Mesendoderm (in vitro differentiated cells): ENCODE measurements around the gene YEATS4.
A peak's percentile ranks its signal among the peaks of the same experiment; 100 is the strongest.

ENCODE experiments used
- DNase-seq: peaks from one replicate; pipeline ENCODE4 v3.0.0; 2013
- H2AK5ac ChIP-seq: 2 replicates; pipeline ENCODE4 v1.6.1; 2013; ENCODE audit warnings: low read length, inconsistent platforms
- H2BK120ac ChIP-seq: 2 replicates; pipeline ENCODE4 v1.6.1; 2013; ENCODE audit warnings: low read depth, mild to moderate bottlenecking, low read length, moderate library complexity, mixed read lengths
- H2BK15ac ChIP-seq: replicated peaks from 2 replicates; pipeline ENCODE4 v1.6.1; 2013; ENCODE audit warnings: low read depth, mild to moderate bottlenecking, moderate library complexity
- H2BK5ac ChIP-seq: 2 replicates; pipeline ENCODE4 v1.6.1; 2013; ENCODE audit warnings: low read length, inconsistent platforms
- H3K18ac ChIP-seq: 2 replicates; pipeline ENCODE4 v1.6.1; 2013; ENCODE audit warnings: mild to moderate bottlenecking, low read length, mixed read lengths
- H3K23ac ChIP-seq: one replicate; pipeline ENCODE4 v1.6.1; 2013; ENCODE audit warnings: low read length
- H3K27ac ChIP-seq: 2 replicates; pipeline ENCODE4 v1.5.1; 2013; ENCODE audit warnings: low read depth, mild to moderate bottlenecking, inconsistent platforms, low read length, moderate library complexity
- H3K27me3 ChIP-seq: 2 replicates; pipeline ENCODE4 v1.6.1; 2013; ENCODE audit warnings: low read length, control low read depth, mild to moderate bottlenecking, inconsistent platforms; ENCODE audit not compliant: insufficient read depth, poor library complexity
- H3K36me3 ChIP-seq: 2 replicates; pipeline ENCODE4 v1.6.1; 2013; ENCODE audit warnings: low read length, inconsistent platforms; ENCODE audit not compliant: control insufficient read depth, insufficient read depth
- H3K4ac ChIP-seq: one replicate; pipeline ENCODE4 v1.6.1; 2013; ENCODE audit warnings: low read depth, mild to moderate bottlenecking, low read length, moderate library complexity
- H3K4me1 ChIP-seq: 2 replicates; pipeline ENCODE4 v1.6.1; 2013; ENCODE audit warnings: low read depth, low read length, inconsistent platforms; ENCODE audit not compliant: control insufficient read depth
- H3K4me2 ChIP-seq: 2 replicates; pipeline ENCODE4 v1.6.1; 2013; ENCODE audit warnings: low read length
- H3K4me3 ChIP-seq: 2 replicates; pipeline ENCODE4 v1.5.1; 2013; ENCODE audit warnings: mild to moderate bottlenecking, low read length
- H3K56ac ChIP-seq: one replicate; pipeline ENCODE4 v1.6.1; 2013; ENCODE audit warnings: low read length
- H3K79me1 ChIP-seq: 2 replicates; pipeline ENCODE4 v1.6.1; 2013; ENCODE audit warnings: low read length, inconsistent platforms
- H3K79me2 ChIP-seq: 2 replicates; pipeline ENCODE4 v1.6.1; 2013; ENCODE audit warnings: mild to moderate bottlenecking, low read length; ENCODE audit not compliant: control insufficient read depth, insufficient read depth
- H3K9ac ChIP-seq: 2 replicates; pipeline ENCODE4 v1.6.1; 2013; ENCODE audit warnings: low read length, inconsistent platforms
- H4K5ac ChIP-seq: one replicate; pipeline ENCODE4 v1.6.1; 2013; ENCODE audit warnings: low read length
- H4K8ac ChIP-seq: one replicate; pipeline ENCODE4 v1.6.1; 2013; ENCODE audit warnings: low read depth, mild to moderate bottlenecking, control low read depth, low read length, moderate library complexity
- WGBS: extraction: QIAGEN DNeasy Blood & Tissue Kit; methylation state at CpG from one replicate; pipeline ENCODE4 v1.1.7; 2013; ENCODE audit warnings: low lambda C conversion rate, missing lambda C conversion rate; ENCODE audit not compliant: insufficient coverage; ENCODE audit errors: extremely low coverage; 5-methylcytosine and 5-hydroxymethylcytosine counted together

YEATS4 gene

DNA sequence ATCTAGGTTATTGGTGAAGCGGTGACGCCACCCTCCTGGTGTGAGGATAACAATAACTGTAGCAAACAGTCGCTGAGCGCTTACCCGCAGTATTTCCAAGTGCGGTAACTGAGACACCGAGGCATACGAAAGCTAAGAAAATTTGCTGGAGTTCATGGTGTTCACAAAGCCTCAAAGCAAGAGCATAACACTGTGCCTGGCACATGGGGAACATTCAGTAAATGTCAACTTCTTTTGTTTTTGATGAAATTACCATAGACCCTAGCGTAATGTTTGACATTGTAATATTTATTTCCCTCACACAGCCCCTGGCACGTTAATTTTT, 767 bp downstream of the YEATS4 start:
- no peak overlapping the region for H2BK5ac ChIP-seq
- H3K9ac ChIP-seq = peak overlapping the region; percentile 97
- no peaks in the 10 kb centered on the region for H3K27me3 ChIP-seq
- H3K23ac ChIP-seq = no peak overlapping the region
- peak overlapping the region; percentile 62 for H3K4me3 ChIP-seq
- no CpG with 5 or more reads among the region's 10 CpGs for WGBS
- H2AK5ac ChIP-seq = no peak overlapping the region
- peaks cover 2% of the 10 kb centered on the region for H3K79me1 ChIP-seq
- H2BK120ac ChIP-seq = no peak overlapping the region
- H3K18ac ChIP-seq = no peak overlapping the region
- H3K4ac ChIP-seq = no peak overlapping the region
- peak overlapping the region; percentile 61 for H3K4me2 ChIP-seq
- peak overlapping the region; percentile 74 for H4K5ac ChIP-seq
- H3K4me1 ChIP-seq = peaks cover 3% of the 10 kb centered on the region
- H3K36me3 ChIP-seq = no peaks in the 10 kb centered on the region
- H3K56ac ChIP-seq = peak overlapping the region; percentile 80
- H3K79me2 ChIP-seq = peaks cover 4% of the 10 kb centered on the region
- no peak overlapping the region for H4K8ac ChIP-seq
- no peak overlapping the region for H3K27ac ChIP-seq
- DNase-seq = no peak
- no peak overlapping the region for H2BK15ac ChIP-seq

DNA sequence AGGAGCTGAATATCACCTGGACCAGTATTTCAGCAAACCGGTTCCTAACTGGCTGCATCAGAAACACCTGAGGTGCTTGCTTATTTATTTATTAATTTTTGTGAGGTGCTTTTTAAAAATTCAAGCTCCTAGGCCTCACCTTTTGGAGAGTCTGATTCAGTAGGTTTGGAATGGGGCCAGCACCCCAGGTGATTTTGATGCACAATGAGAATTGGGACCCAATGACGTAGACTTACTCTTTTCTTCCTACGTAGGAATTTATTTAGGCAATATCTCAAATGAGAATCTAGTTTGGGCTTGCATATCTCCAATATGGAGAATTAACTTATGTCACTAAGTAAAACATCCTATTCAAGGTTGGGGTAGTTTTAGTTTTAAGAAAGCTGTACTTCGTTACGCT, 7.3 kb downstream of the YEATS4 start:
- Histone ChIP-seq H3K18ac (no peak overlapping the region), H3K4me1 (no peaks in the 10 kb centered on the region), H2AK5ac (no peak overlapping the region), H3K79me1 (no peaks in the 10 kb centered on the region), H4K8ac (no peak overlapping the region), H2BK5ac (no peak overlapping the region), H2BK120ac (no peak overlapping the region), H3K27me3 (no peaks in the 10 kb centered on the region), H3K9ac (no peak overlapping the region), H4K5ac (no peak overlapping the region), H3K79me2 (no peaks in the 10 kb centered on the region), H3K36me3 (no peaks in the 10 kb centered on the region), H3K4ac (no peak overlapping the region), H3K4me3 (no peak overlapping the region), H3K23ac (no peak overlapping the region), H3K27ac (no peak overlapping the region), H3K56ac (no peak overlapping the region), H2BK15ac (no peak overlapping the region), H3K4me2 (no peak overlapping the region)
- no peak for DNase-seq
- WGBS = no CpG with 5 or more reads among the region's 5 CpGs

DNA sequence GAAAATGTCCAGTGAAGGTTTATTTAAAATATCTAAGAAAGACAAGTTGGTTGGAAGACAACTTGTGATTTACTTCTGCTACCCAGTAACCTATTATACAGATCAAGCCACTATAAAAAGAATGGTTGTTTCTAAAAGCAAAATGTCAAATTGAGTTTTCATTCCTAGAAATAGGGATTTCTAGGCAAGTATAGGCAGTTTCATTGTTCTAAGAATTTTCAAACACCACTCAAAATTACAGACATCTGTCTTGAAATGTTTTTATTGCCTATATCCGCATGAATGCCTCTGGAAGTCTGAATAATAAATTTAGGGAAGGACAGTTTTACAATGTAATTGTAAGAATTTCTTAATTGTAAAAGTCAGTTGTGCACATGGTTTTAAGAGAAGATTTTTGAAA, 8.6 kb downstream of the YEATS4 start:
- no peak overlapping the region for H2BK15ac ChIP-seq
- no peak overlapping the region for H3K4ac ChIP-seq
- H3K36me3 ChIP-seq = no peaks in the 10 kb centered on the region
- no peaks in the 10 kb centered on the region for H3K27me3 ChIP-seq
- no peak overlapping the region for H3K23ac ChIP-seq
- no peak overlapping the region for H3K18ac ChIP-seq
- no peak overlapping the region for H3K56ac ChIP-seq
- no peak overlapping the region for H4K5ac ChIP-seq
- no peak overlapping the region for H2BK5ac ChIP-seq
- H3K79me2 ChIP-seq = no peaks in the 10 kb centered on the region
- no peak overlapping the region for H3K4me3 ChIP-seq
- H3K4me1 ChIP-seq = no peaks in the 10 kb centered on the region
- H3K4me2 ChIP-seq = no peak overlapping the region
- H3K9ac ChIP-seq = no peak overlapping the region
- H2BK120ac ChIP-seq = no peak overlapping the region
- WGBS = no CpG with 5 or more reads among the region's 1 CpG
- H2AK5ac ChIP-seq = no peak overlapping the region
- H4K8ac ChIP-seq = no peak overlapping the region
- H3K79me1 ChIP-seq = no peaks in the 10 kb centered on the region
- H3K27ac ChIP-seq = no peak overlapping the region
- DNase-seq = no peak

DNA sequence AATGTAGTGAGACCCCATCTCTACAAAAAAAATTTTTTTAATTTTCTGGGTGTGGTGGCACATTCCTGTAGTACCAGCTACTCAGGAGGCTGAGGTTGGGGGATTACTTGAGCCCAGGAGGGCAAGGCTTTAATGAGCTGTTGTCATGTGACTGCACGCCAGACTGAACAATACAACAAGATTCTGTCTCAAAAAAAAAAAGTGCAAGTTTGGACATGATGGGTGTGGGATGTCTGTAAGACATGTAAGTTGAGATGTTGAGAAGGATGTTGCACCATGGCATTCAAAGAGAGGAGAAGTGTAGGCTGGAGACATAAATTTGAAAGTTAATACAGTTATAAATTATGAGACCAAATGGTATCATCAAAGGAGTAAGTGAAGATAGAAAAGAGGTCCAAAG, 23.5 kb downstream of the YEATS4 start:
- no peak overlapping the region for H2BK120ac ChIP-seq
- no peaks in the 10 kb centered on the region for H3K4me1 ChIP-seq
- H2BK5ac ChIP-seq = no peak overlapping the region
- no CpG with 5 or more reads among the region's 1 CpG for WGBS
- H3K4me2 ChIP-seq = no peak overlapping the region
- H3K56ac ChIP-seq = no peak overlapping the region
- no peak overlapping the region for H4K5ac ChIP-seq
- H3K18ac ChIP-seq = no peak overlapping the region
- no peaks in the 10 kb centered on the region for H3K79me1 ChIP-seq
- no peak overlapping the region for H3K9ac ChIP-seq
- no peak overlapping the region for H2BK15ac ChIP-seq
- H4K8ac ChIP-seq = no peak overlapping the region
- H3K27ac ChIP-seq = no peak overlapping the region
- no peak overlapping the region for H3K4me3 ChIP-seq
- H3K27me3 ChIP-seq = no peaks in the 10 kb centered on the region
- no peaks in the 10 kb centered on the region for H3K36me3 ChIP-seq
- H3K4ac ChIP-seq = no peak overlapping the region
- DNase-seq = no peak
- no peaks in the 10 kb centered on the region for H3K79me2 ChIP-seq
- no peak overlapping the region for H2AK5ac ChIP-seq
- H3K23ac ChIP-seq = no peak overlapping the region

DNA sequence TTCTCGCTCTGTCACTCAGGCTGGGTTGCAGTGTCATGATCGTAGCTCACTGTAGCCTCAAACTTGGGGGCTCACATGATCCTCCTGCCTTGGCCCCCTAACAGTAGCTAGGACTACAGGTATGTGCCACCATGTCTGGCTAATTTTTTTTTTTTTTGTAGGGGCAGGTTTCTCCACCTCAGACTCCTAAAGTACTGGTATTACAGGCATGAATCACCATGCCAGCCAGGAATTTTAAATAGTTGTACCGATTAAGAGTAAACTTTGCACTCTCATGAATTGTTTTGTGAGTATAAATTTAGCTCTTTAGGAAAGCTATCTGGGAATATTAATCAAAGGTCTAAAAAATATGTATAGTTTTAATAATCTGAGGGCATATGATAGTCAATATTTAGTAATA, 25.5 kb downstream of the YEATS4 start:
- Histone ChIP-seq H3K36me3 (no peaks in the 10 kb centered on the region), H3K79me2 (no peaks in the 10 kb centered on the region), H3K79me1 (no peaks in the 10 kb centered on the region), H4K5ac (no peak overlapping the region), H3K27ac (no peak overlapping the region), H3K9ac (no peak overlapping the region), H3K4me2 (no peak overlapping the region), H3K4me3 (no peak overlapping the region), H2BK5ac (no peak overlapping the region), H2BK15ac (no peak overlapping the region), H3K18ac (no peak overlapping the region), H3K4me1 (no peaks in the 10 kb centered on the region), H3K27me3 (no peaks in the 10 kb centered on the region), H3K23ac (no peak overlapping the region), H3K56ac (no peak overlapping the region), H2BK120ac (no peak overlapping the region), H3K4ac (no peak overlapping the region), H4K8ac (no peak overlapping the region), H2AK5ac (no peak overlapping the region)
- no peak for DNase-seq
- WGBS = no CpG with 5 or more reads among the region's 3 CpGs

DNA sequence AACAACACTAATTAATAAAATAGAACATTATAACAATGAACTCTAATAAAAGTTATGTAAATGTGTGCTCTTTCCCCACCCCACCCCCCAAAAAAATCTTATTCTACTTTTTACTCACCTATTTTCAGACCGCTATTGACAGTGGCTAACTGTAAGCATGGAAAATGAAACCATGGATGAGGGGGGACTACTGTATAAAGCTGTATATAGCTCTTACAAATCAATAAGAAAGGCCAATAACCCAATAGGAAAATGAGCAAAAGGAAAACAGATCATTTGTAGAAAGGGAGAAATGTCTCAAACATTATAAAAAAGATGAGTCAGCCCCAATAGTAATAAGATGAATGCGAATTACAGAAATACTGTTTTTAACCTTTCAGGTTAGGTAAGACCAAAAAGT, 27.4 kb downstream of the YEATS4 start:
- H3K27me3 ChIP-seq = no peaks in the 10 kb centered on the region
- no peak overlapping the region for H2AK5ac ChIP-seq
- H3K23ac ChIP-seq = no peak overlapping the region
- H3K4ac ChIP-seq = no peak overlapping the region
- DNase-seq = no peak
- no peak overlapping the region for H3K4me2 ChIP-seq
- no peak overlapping the region for H3K9ac ChIP-seq
- no peaks in the 10 kb centered on the region for H3K36me3 ChIP-seq
- H3K79me1 ChIP-seq = no peaks in the 10 kb centered on the region
- H2BK120ac ChIP-seq = no peak overlapping the region
- H2BK15ac ChIP-seq = no peak overlapping the region
- WGBS = no CpG with 5 or more reads among the region's 2 CpGs
- H3K4me1 ChIP-seq = no peaks in the 10 kb centered on the region
- H4K8ac ChIP-seq = no peak overlapping the region
- no peak overlapping the region for H3K56ac ChIP-seq
- H3K18ac ChIP-seq = no peak overlapping the region
- H3K79me2 ChIP-seq = no peaks in the 10 kb centered on the region
- no peak overlapping the region for H4K5ac ChIP-seq
- H3K4me3 ChIP-seq = no peak overlapping the region
- H3K27ac ChIP-seq = no peak overlapping the region
- no peak overlapping the region for H2BK5ac ChIP-seq
